K562 (cell line): ENCODE data around the gene XPO6. TPM values are rescaled to one million over a fixed set of nuclear protein-coding genes. Genes with fewer than 3 reads are reported as not detected.

Experiments
- ATAC-seq: fragments of 200-7000 bp; cut with Tn5 transposase; 3 replicates; pipeline ENCODE4 v1.9.1; 2020; ENCODE audit warnings: moderate library complexity
- BruUV-seq: library from RNA; stranded (reverse); fragments of 400-500 nt; replicated peaks from 2 replicates; lab custom pipeline; 2021; lab: Mats Ljungman, UMichigan
- CTCF ChIA-PET: fragments of 300-600 bp; formaldehyde crosslinking; extraction: SDS; loops from one replicate; lab custom pipeline; 2021; ENCODE audit warnings: low intra/inter-chr PET ratio; lab: Yijun Ruan, JAX
- POLR2A ChIA-PET: fragments of 300-600, 350-650 bp; sonication (Branson Sonifier 250); formaldehyde crosslinking; extraction: SDS; loops from one replicate; lab custom pipeline; 2021; ENCODE audit warnings: antibody characterized with exemption, inconsistent platforms; lab: Yijun Ruan, JAX
- DNase-seq, 4 experiments: peaks; one replicate each; pipeline versions ENCODE4 v3.0.0 to v3.0.0-alpha.2; 2011 to 2018; ENCODE audit warnings: low spot score in 3 of 4, mixed read lengths in 3 of 4; ENCODE audit errors: extremely low read depth in 1 of 4
- FAIRE-seq: peaks from 2 replicates; lab custom pipeline; 2011; peaks lifted over from hg19 to GRCh38; lab: Jason Lieb, UNC
- H2AFZ ChIP-seq: 2 replicates; pipeline ENCODE4 v1.6.0; 2011; ENCODE audit warnings: low read depth, low read length, control low read depth, inconsistent platforms
- H3K27ac ChIP-seq: fragments of 200-600 bp; 3 replicates; pipeline ENCODE4 v1.8.0; 2011; ENCODE audit warnings: low read depth, mild to moderate bottlenecking, control low read depth, inconsistent platforms, low read length, moderate library complexity, mixed read lengths; ENCODE audit errors: extremely low read depth
- H3K27me3 ChIP-seq, 2 experiments: fragments of 300-600 bp in 1 of 2; 2 replicates in 1 of 2; 3 replicates in 1 of 2; pipeline versions ENCODE4 v1.6.0 to v1.8.0; 2011; ENCODE audit warnings: inconsistent platforms in 2 of 2, low read length in 2 of 2, mild to moderate bottlenecking in 1 of 2, mixed read lengths in 1 of 2, moderate library complexity in 1 of 2; ENCODE audit not compliant: control insufficient read depth in 2 of 2, insufficient read depth in 2 of 2
- H3K36me3 ChIP-seq: fragments of 300-600 bp; 3 replicates; pipeline ENCODE4 v1.8.0; 2011; ENCODE audit warnings: mild to moderate bottlenecking, low read length, inconsistent platforms; ENCODE audit not compliant: control insufficient read depth, insufficient read depth
- H3K4me1 ChIP-seq, 2 experiments: fragments of 200-600 bp in 1 of 2; replicated peaks in 1 of 2; 2 replicates in 1 of 2; 3 replicates in 1 of 2; pipeline versions ENCODE4 v1.5.1 to v1.8.0; 2011; ENCODE audit warnings: inconsistent platforms in 2 of 2, low read length in 2 of 2, mild to moderate bottlenecking in 1 of 2, mixed read lengths in 1 of 2, moderate library complexity in 1 of 2; ENCODE audit not compliant: control insufficient read depth in 2 of 2, insufficient read depth in 2 of 2
- H3K4me2 ChIP-seq: 2 replicates; pipeline ENCODE4 v1.6.1; 2011; ENCODE audit warnings: low read length, control low read depth, inconsistent platforms, mixed read lengths; ENCODE audit not compliant: insufficient read depth
- H3K4me3 ChIP-seq: fragments of 200-600 bp; sonication (generic), shearing (Covaris generic); 2 replicates; pipeline ENCODE4 v1.5.1; 2016; ENCODE audit warnings: control low read depth, inconsistent platforms
- H3K79me2 ChIP-seq: fragments of 200-600 bp; 3 replicates; pipeline ENCODE4 v1.8.0; 2011; ENCODE audit warnings: low read length, inconsistent platforms; ENCODE audit not compliant: control insufficient read depth, insufficient read depth
- H3K9ac ChIP-seq, 2 experiments: 2 replicates each; pipeline versions ENCODE4 v1.6.0 to v1.6.1; 2011; ENCODE audit warnings: low read depth in 2 of 2, low read length in 2 of 2, control low read depth in 1 of 2, inconsistent platforms in 1 of 2, mild to moderate bottlenecking in 1 of 2, mixed read lengths in 1 of 2; ENCODE audit not compliant: insufficient read depth in 1 of 2
- H3K9me1 ChIP-seq: one replicate; pipeline ENCODE4 v1.6.0; 2011; ENCODE audit warnings: inconsistent platforms, mild to moderate bottlenecking, low read length, moderate library complexity; ENCODE audit not compliant: control insufficient read depth, insufficient read depth
- H3K9me3 ChIP-seq: replicated peaks from 2 replicates; pipeline ENCODE4 v1.5.1; 2011; ENCODE audit warnings: low read depth, low read length, inconsistent platforms; ENCODE audit not compliant: control insufficient read depth, insufficient read depth
- H4K20me1 ChIP-seq: replicated peaks from 2 replicates; pipeline ENCODE4 v1.6.1; 2011; ENCODE audit warnings: low read length, inconsistent platforms, mixed read lengths; ENCODE audit not compliant: control insufficient read depth, insufficient read depth
- MCM3 ChIP-seq: fragments of 450-650 bp; IDR thresholded peaks from 2 replicates; pipeline ENCODE4 v1.6.1; 2016
- PHF21A ChIP-seq: fragments of 450-650 bp; IDR thresholded peaks from 2 replicates; pipeline ENCODE4 v1.6.1; 2017; ENCODE audit warnings: low read depth, borderline replicate concordance
- TCFL5 ChIP-seq: fragments of 250-450 bp; sonication (Bioruptor Pico); conservative IDR thresholded peaks from 2 replicates; pipeline ENCODE4 v1.6.1; 2021; ENCODE audit warnings: mild to moderate bottlenecking, moderate library complexity, matching md5 sums
- ZBTB1 ChIP-seq: sonication (generic); formaldehyde crosslinking; IDR thresholded peaks from 2 replicates; pipeline ENCODE4 v1.8.1; 2023; ENCODE audit warnings: missing genetic modification reagents, low read depth, mild to moderate bottlenecking, borderline replicate concordance
- ZNF644 ChIP-seq: fragments of 200-800 bp; sonication (Bioruptor generic); IDR thresholded peaks from 2 replicates; pipeline ENCODE4 v1.6.1; 2016; ENCODE audit warnings: low read depth, missing genetic modification characterization, missing compliant biosample characterization
- ZNF785 ChIP-seq: fragments of 250-450 bp; sonication (Bioruptor Pico); IDR thresholded peaks from 2 replicates; pipeline ENCODE4 v1.4.0; 2020; ENCODE audit warnings: mild to moderate bottlenecking
- WGBS: fragments of 100-300 bp; shearing (Covaris generic); methylation state at CpG from one replicate; pipeline ENCODE4 v1.1.6; 2016; ENCODE audit warnings: low coverage, mixed read lengths; ENCODE audit not compliant: insufficient coverage; ENCODE audit errors: missing lambda C conversion rate; 5-methylcytosine and 5-hydroxymethylcytosine counted together
- in situ Hi-C: fragments of 300-500 bp; cut with MboI; formaldehyde crosslinking; loops from 4 replicates; pipeline ENCODE4 v1.15.0; 2018; ENCODE audit warnings: inconsistent platforms, mixed read lengths
- intact Hi-C: fragments of 100-400 bp; cut with micrococcal nuclease; formaldehyde crosslinking; loops from 2 replicates; pipeline ENCODE4 v1.14.2; 2022
- polyA plus RNA-seq, 8 experiments: library from polyadenylated mRNA; depleted of rRNA in 4 of 8; stranded (reverse) in 5 of 8; unstranded in 3 of 8; fragments of >200 nt; fragmentation: Nextera tagmentation in 2 of 8; fragmentation: Illumina TruSeq in 1 of 8; extraction: Ambion mirVana in 2 of 8; extraction: Trizol in 1 of 8; gene quantifications; 2 replicates each; pipeline versions ENCODE4 v1.2.1 to v1.2.3, GENCODE V29; 2011 to 2014; ENCODE audit warnings: inconsistent platforms in 1 of 8, missing spikeins in 1 of 8
- total RNA-seq, 7 experiments: library from RNA; depleted of rRNA in 6 of 7; stranded (reverse); fragments of >200 nt in 6 of 7; fragmentation: Illumina TruSeq in 2 of 7; extraction: Trizol in 2 of 7; gene quantifications; 2 replicates each; pipeline versions ENCODE4 v1.2.1 to v1.2.3, GENCODE V29; 2011 to 2021; ENCODE audit warnings: low replicate concordance in 1 of 7
- TF ChIP-seq, protein P1 (sequence below), 2 experiments: fragments of 450-650 bp in 1 of 2; sonication (generic) in 1 of 2; formaldehyde crosslinking in 1 of 2; IDR thresholded peaks in 1 of 2; conservative IDR thresholded peaks in 1 of 2; 2 replicates each; pipeline versions ENCODE4 v1.6.1 to v1.8.1; 2016 to 2023; ENCODE audit warnings: mild to moderate bottlenecking in 2 of 2, moderate library complexity in 2 of 2, inconsistent platforms in 1 of 2, missing genetic modification reagents in 1 of 2
- TF ChIP-seq, protein P2 (sequence below): IDR thresholded peaks from 3 replicates; pipeline ENCODE4 v1.6.1; 2011; ENCODE audit warnings: borderline replicate concordance, mild to moderate bottlenecking; ENCODE audit not compliant: insufficient read length, insufficient read depth
- TF ChIP-seq, protein P3 (sequence below): sonication (generic); formaldehyde crosslinking; IDR thresholded peaks from 2 replicates; pipeline ENCODE4 v1.5.0; 2020; ENCODE audit warnings: missing genetic modification reagents

XPO6 gene
- total and polyA plus RNA-seq, 9 of the 15 experiments (the other 6 are each of a cell fraction or from before 2014, with no cell fraction given) = 11.2 to 196 (median 119) TPM

GRCh38 chr16:28090646-28091377 lies 121.0 kb downstream of the XPO6 start (continued):
- TF ChIP-seq, protein P1, sequence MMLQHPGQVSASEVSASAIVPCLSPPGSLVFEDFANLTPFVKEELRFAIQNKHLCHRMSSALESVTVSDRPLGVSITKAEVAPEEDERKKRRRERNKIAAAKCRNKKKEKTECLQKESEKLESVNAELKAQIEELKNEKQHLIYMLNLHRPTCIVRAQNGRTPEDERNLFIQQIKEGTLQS (IDR thresholded peaks at IDR 0.05) = peak; percentile 11; the same call in 1 of the 2 replicates
- TF ChIP-seq, protein P1 (CRISPR knock-in tag; conservative IDR thresholded peaks at IDR 0.05) = no peak
- TF ChIP-seq, protein P2, sequence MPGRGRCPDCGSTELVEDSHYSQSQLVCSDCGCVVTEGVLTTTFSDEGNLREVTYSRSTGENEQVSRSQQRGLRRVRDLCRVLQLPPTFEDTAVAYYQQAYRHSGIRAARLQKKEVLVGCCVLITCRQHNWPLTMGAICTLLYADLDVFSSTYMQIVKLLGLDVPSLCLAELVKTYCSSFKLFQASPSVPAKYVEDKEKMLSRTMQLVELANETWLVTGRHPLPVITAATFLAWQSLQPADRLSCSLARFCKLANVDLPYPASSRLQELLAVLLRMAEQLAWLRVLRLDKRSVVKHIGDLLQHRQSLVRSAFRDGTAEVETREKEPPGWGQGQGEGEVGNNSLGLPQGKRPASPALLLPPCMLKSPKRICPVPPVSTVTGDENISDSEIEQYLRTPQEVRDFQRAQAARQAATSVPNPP = no peak

DNA sequence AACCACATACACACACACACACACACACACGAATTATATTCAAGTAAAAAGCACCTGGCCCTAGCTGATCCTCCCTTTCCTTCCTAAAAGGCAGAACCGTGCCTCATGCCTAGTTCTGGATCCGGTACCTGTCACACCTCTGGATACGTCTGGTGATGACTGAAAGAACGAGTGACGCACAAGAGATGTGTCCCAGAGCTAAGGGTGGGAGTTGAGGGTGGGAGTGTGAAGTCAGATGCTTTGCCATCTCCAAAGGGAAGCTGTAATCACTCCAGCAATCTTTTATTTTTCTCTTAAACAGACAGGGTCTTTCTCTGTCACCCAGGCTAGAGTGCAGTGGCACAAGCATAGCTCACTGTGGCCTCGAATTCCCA lies 121.8 kb downstream of the XPO6 start:
- H3K27ac ChIP-seq = no peak overlapping the region
- H3K4me1 ChIP-seq = peaks cover 0 to 12% of the 10 kb centered on the region in 2 experiments; a peak in 2 of 5 replicates
- no TSS peak for BruUV-seq
- no peaks in the 10 kb centered on the region for H3K27me3 ChIP-seq
- ChIA-PET CTCF (no interaction called here), POLR2A (no interaction called here)
- H2AFZ ChIP-seq = no peak overlapping the region
- ATAC-seq (no peak), DNase-seq (no peak), FAIRE-seq (no peak)
- H3K9ac ChIP-seq = no peak overlapping the region
- H3K9me3 ChIP-seq = no peaks in the 10 kb centered on the region
- 0 out of 2 replicates have a peak, but pooled peaks cover 5% of the 10 kb centered on the region for H4K20me1 ChIP-seq
- in situ Hi-C loops = no loop called here
- H3K79me2 ChIP-seq = no peaks in the 10 kb centered on the region
- no peaks in the 10 kb centered on the region for H3K9me1 ChIP-seq
- TF ChIP-seq MCM3 (no peak), ZBTB1 (CRISPR knock-in tag) (no peak), PHF21A (no peak), ZNF785 (CRISPR knock-in tag) (no peak), ZNF644 (no peak), TCFL5 (CRISPR knock-in tag) (no peak)
- TF ChIP-seq, protein P3, sequence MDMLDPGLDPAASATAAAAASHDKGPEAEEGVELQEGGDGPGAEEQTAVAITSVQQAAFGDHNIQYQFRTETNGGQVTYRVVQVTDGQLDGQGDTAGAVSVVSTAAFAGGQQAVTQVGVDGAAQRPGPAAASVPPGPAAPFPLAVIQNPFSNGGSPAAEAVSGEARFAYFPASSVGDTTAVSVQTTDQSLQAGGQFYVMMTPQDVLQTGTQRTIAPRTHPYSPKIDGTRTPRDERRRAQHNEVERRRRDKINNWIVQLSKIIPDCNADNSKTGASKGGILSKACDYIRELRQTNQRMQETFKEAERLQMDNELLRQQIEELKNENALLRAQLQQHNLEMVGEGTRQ (CRISPR knock-in tag) = no peak
- no peak overlapping the region for H3K4me2 ChIP-seq
- H3K36me3 ChIP-seq = no peaks in the 10 kb centered on the region
- no peak overlapping the region for H3K4me3 ChIP-seq
- intact Hi-C loops = no loop called here
- 75% methylated on average over 7 of the region's 7 CpGs for WGBS
